D341Med (cell line): Measurements from ENCODE around the gene ZNF212.
"Not testable (repeated sequence)": the region's sequence is repeated elsewhere in the genome, so short reads cannot be mapped to it uniquely, and the experiment has no call there.

Source experiments
- DNase-seq: peaks from one replicate; pipeline ENCODE4 v3.0.0; 2012; ENCODE audit warnings: low spot score

ZNF212 gene

GRCh38 chr7:149253665-149254064 is 14.2 kb downstream of the ZNF212 start:
- no peak for DNase-seq

GRCh38 chr7:149254181-149254858 is 14.9 kb downstream of the ZNF212 start:
- no peak for DNase-seq

DNA sequence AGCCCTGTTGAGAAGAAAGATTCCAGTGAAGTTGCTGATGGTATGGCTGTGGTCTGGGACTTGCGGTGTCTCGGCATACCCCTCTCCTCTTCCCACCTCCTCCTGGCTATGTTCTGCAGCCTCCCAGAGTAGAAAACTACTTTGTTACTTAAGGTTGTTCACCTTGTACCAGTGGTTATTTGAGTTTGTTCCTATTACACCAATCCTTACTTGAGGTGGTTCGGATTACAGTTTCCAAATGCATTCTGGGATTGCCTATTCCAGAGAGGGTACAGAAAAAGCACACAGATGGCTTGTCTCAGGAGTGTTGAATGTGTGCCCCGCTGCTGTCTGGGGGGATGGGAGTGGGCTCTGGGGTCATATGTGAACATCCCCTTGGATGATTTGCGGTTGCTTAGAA is 15.7 kb downstream of the ZNF212 start:
- no peak for DNase-seq

DNA sequence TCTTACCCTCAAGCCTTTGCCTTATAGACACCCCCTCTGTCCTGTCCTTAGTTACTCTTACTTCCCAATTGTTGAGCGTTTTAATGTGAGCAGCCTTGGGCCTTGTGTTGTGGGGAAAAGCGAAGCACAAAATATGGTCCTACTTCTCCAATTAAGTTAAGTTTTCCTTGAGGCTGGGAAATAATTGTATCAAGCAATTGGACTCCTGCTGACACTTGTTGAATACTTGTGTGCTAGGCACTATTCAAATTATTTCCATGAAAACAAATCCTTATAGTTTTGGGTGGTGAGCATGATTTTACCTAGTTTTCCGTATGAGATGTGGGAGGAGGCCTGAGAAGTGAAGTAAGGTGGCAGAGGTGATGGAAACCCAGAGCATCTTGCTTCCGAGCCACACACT is 17.1 kb downstream of the ZNF212 start:
- DNase-seq = no peak

DNA sequence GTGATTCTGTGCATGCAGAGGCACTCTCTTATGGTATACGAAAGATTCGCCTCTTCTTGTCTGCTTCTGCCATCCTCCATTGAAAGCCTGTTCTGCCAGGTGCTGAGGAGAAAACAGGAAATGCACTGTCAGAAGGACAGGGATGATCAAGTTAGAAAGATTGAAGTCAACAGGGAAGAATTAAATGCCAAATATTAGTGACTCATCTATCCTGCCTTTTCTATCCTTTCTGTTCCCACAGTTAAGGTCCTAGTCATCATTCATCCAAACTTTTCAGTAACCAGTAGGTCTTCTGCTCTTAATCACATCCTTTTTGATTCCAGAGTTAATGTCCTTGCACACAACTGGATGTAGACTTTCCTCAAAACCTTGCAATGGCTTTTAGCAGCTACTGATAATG is 17.7 kb downstream of the ZNF212 start:
- no peak for DNase-seq

- no peak for DNase-seq
Measured at GRCh38 chr7:149261316-149261828, 21.9 kb downstream of the ZNF212 start.

GRCh38 chr7:149261829-149262617 is 22.6 kb downstream of the ZNF212 start, which contains the start of gene ZNF783:
Gene ZNF783 (plus strand): TSS chr7:149262196. CDS start chr7:149262334, 138 bp downstream.
- peak; percentile 92 for DNase-seq

DNA sequence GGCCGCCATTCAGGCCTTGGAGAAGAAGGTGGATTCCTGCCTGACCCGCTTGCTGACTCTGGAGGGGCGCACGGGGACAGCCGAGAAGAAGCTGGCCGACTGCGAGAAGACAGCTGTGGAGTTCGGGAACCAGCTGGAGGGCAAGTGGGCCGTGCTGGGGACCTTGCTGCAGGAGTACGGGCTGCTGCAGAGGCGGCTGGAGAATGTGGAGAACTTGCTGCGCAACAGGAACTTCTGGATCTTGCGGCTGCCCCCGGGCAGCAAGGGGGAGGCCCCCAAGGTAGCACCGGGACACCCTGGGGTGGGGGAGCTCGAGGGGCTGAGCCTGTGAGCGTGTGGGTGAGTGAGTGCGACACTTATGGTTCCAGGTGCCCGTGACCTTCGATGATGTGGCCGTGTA is 27.0 kb downstream of the ZNF212 start:
- DNase-seq = no peak

DNA sequence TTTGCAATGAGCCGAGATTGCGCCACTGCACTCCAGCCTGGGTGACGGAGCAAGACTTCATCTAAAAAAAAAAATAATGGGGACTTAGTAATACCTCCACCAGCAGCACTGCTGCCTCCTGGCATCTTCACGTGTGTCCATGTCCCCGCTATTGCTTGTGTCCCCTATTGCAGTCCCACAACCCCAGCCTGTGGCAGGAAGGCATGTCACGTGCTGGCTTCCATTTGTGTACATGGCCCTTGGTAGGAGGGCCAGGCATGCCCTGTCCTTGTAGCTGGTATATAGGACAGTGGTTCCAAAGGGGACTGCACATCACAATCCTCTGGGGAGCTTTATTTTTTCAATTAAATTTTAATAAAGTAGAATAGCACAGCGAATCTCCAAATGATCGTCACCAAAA is 28.3 kb downstream of the ZNF212 start:
- no peak for DNase-seq

GRCh38 chr7:149274424-149274823 is 35.0 kb downstream of the ZNF212 start:
- DNase-seq = not testable (repeated sequence)

- DNase-seq = no peak
Measured at GRCh38 chr7:149277871-149278270, 38.4 kb downstream of the ZNF212 start.

DNA sequence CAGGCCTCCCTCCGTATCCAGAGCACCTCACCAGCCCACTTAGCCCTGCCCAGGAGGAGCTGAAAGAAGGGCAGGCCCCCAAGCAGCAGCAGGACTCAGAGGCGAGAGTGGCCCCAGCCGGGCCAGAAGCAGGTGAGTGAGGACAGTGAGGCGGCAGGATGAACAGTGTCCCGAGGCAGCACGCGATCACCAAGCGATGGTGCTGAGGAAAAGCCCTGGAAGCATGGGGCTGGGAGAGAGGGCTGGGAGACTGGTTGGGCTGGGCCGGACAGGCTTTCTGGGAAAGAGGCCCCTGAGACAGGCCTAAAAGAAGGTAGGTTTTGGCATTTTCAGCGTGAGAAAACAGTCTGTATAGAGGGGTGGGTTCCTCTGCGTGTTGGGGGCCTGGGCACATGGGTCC is 38.9 kb downstream of the ZNF212 start:
- no peak for DNase-seq

GRCh38 chr7:149279111-149279743 is 39.8 kb downstream of the ZNF212 start:
- DNase-seq = no peak

DNA sequence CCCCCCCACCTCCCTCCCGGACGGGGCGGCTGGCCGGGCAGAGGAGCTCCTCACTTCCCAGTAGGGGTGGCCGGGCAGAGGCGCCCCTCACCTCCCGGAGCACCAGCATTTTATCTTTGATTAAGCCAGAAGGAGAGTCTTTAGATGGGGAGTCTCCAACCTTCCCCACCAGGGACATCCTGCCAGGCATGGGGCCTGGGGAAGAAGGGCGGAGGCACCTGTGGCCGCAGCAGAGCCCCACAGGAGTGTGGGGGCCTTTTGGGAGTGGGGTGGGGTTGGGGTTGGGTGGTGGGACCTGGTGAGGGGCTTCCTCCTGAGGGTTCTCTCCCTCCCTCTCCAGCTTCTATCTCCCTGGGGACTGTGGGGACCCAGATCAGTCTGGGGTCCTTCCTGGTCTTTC is 40.7 kb downstream of the ZNF212 start:
- no peak for DNase-seq

GRCh38 chr7:149280661-149281507 is 41.4 kb downstream of the ZNF212 start:
- no peak for DNase-seq

DNA sequence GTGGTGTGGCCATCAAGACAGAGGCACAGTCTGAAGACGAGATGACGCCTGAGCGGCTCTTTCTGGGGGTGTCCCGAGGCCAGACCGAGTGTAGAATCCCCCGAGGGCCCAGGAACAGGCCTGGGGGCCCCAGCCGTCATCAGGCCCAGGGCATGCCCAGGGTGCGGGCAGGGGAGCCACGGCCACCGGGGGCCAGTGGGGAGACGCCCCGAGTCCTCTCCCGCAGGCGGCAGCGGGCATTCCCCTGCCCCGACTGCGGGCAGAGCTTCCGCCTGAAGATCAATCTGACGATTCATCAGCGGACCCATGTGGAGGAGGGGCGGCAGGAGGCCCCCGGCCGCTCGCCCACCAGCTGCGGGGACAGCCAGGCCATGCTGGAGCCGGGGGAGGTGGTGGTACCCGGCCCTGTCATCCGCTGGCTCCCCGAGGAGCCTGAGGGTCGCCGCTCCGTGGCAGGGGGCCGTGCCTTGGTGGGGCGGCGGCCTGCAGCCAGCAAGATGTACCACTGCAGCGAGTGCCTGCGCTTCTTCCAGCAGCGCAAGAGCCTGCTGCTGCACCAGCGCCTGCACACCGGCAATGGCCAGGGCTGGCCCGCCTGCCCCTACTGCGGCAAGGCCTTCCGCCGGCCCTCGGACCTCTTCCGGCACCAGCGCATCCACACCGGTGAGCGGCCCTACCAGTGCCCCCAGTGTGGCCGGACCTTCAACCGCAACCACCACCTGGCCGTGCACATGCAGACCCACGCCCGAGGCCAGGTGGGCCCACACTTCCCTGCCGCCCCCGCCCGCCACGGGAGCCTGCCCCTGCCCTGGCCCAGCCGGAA is 42.3 kb downstream of the ZNF212 start:
- peak; percentile 22 for DNase-seq

GRCh38 chr7:149282331-149282655 is 42.8 kb downstream of the ZNF212 start:
- DNase-seq = no peak

- no peak for DNase-seq
Measured at GRCh38 chr7:149283321-149283720, 43.9 kb downstream of the ZNF212 start.

DNA sequence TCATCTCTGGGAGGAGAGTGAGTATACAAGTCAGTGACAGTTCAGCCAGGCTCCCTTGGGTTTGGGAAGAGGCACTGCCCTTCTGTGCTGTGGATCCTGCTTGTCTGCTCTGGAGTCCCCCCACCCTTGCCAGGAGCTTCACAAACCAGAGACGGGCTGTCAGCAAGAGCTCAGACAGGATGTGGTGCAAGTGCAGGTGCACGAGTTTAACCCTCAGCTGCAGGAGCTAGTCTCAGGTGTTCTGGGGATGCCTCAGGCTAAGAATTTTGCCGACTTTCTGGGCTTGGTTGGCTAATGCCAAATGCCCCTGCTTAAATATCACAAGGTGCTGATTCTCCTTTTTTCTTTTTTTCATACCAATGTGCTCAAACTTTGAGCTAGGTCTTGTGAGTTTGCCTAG is 44.9 kb downstream of the ZNF212 start:
- peak; percentile 18 for DNase-seq

DNA sequence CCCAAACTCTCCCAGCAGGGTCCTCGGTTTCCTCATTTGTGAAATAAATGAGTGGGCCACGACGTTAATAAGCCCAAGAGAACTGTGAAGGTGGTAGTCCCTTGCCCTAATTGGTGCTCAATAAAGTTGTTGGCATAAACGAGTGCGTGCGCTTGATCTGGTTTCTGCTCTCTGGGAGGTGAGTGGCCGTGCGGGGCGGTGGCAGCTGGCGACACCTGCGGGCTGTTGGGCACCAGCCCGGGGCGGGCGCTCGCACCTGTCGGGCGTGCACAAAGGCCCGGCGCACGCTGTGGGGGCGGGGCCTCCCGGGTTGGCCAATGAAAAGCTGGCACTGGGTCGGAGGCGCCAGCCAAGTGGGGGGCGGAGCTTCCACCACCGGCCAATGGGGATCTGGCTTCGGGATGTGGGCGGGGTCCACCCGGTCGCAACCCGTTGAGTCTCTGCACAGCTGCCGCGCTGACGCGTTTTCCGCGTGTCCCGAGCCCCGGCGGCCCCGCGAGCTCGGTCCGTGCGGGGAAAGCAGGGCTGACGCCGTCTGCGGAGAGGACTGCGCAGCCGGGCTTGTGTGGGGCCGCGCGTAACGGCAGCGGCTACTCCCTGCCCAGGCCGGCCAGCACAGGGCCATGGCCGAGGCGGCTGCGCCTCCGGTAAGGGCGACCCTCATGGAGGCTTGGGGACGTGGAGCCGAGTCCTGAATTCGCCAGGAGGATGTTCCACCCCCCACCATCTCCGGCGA is 45.6 kb downstream of the ZNF212 start:
- peak; percentile 91 for DNase-seq
